MG63 (cell line): Measurements from ENCODE around the gene ERBB2. TPM values are rescaled to one million over a fixed set of nuclear protein-coding genes. Genes with fewer than 3 reads are reported as not detected.

ENCODE experiments used
- DNase-seq: peaks from one replicate; pipeline ENCODE4 v3.0.0-alpha.2; 2020
- H3K27me3 ChIP-seq: fragments of 250-450 bp; sonication (Bioruptor Pico); 2 replicates; pipeline ENCODE4 v1.5.1; 2020; ENCODE audit warnings: mild to moderate bottlenecking, moderate library complexity
- H3K36me3 ChIP-seq: fragments of 250-450 bp; sonication (Bioruptor Pico); 2 replicates; pipeline ENCODE4 v1.5.1; 2020; ENCODE audit warnings: mild to moderate bottlenecking, moderate library complexity
- H3K4me3 ChIP-seq: fragments of 250-450 bp; sonication (Bioruptor Pico); 2 replicates; pipeline ENCODE4 v1.5.1; 2020; ENCODE audit warnings: mild to moderate bottlenecking, moderate library complexity
- H3K9me3 ChIP-seq: fragments of 250-450 bp; sonication (Bioruptor Pico); 2 replicates; pipeline ENCODE4 v1.5.1; 2020; ENCODE audit warnings: mild to moderate bottlenecking, moderate library complexity
- total RNA-seq: library from RNA; depleted of rRNA; stranded (reverse); fragments of >200 nt; shearing (Covaris generic); gene quantifications from 2 replicates; pipeline ENCODE4 v1.2.3, GENCODE V29; 2014; ENCODE audit warnings: low replicate concordance; rRNA removed

Gene ERBB2
- total RNA-seq, 1 experiment from 2014 or later = 30.8 TPM

DNA sequence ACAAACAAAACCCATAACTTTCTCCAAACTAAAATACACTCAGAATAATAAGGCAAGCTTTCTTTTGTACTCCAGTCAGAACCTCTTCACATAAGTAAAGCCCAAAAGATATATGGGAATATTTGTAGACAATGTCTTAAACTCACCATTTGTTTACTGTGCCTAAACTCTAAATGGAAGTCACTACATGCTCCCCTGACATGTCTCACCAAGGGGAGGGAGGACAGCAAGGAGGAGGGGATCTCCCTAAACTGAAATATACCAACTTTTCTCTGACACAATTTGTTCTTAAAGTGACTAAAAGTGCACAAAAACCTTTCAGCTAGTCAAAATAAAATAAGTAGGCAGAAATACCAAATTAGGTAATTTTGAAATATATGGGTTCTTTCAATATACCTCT is 76.4 kb downstream of the ERBB2 start:
- Histone ChIP-seq H3K27me3 (peaks cover 27% of the 10 kb centered on the region), H3K4me3 (no peak overlapping the region), H3K9me3 (no peaks in the 10 kb centered on the region), H3K36me3 (no peaks in the 10 kb centered on the region)
- DNase-seq = no peak

DNA sequence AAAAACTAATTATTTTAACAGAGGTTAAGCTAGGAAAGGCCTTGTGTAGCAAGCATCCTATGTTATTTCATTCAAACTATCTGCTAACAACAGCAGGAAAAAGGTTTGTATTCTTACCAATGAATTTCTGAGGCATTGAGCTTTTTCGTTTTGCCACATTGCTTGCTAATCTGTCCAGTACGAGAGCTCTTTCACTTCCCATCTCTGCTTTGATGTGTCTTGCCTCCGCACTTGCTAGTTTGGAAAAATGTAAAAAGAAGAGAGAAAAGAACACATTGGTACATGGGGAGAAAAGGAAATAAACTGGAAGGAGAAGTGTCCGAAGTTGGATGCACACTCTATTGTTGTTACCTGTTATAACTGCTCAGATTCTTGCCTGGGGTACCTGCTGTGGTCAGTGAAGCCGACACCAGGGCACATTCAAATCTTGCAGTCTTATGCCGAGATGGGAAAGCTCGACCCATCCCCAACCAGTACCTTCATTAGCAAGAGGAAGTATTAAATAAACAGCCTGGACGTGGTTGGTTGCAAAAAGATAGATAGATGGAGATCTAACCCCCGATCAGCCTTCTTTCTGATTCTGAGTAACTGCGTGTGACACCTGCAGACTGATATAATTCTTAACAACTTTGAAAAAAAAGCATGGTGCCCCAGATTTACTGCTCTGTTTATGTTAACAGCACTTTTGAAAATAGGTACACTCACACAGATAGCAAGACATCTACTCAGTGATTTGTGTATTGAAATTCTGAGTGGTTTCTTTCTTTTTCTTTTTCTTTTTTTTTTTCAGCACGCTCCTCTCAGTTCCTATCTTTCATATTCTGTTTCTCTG is 77.9 kb downstream of the ERBB2 start:
- H3K36me3 ChIP-seq = no peaks in the 10 kb centered on the region
- H3K9me3 ChIP-seq = no peaks in the 10 kb centered on the region
- H3K27me3 ChIP-seq = peaks cover 42% of the 10 kb centered on the region
- no peak overlapping the region for H3K4me3 ChIP-seq
- no peak for DNase-seq

Other genes with a start within 250 kb of the ERBB2 start
- 19.0 and 23.3 TPM in 2 replicates for gene MED1, start 248.8 kb upstream of the ERBB2 start, total RNA-seq
- 19.7 and 34.0 TPM in 2 replicates for gene CDK12, start 238.6 kb upstream of the ERBB2 start, total RNA-seq
- not detected in 2 replicates for gene NEUROD2, start 92.1 kb upstream of the ERBB2 start, total RNA-seq
- not detected in 2 replicates for gene PPP1R1B, start 73.1 kb upstream of the ERBB2 start, total RNA-seq
- 55.2 and 61.8 TPM in 2 replicates for gene STARD3, start 62.9 kb upstream of the ERBB2 start, total RNA-seq
- 0.07 TPM in 1 of 2 replicates, not detected in the other for gene TCAP, start 34.7 kb upstream of the ERBB2 start, total RNA-seq
- gene PNMT, start 31.6 kb upstream of the ERBB2 start, total RNA-seq = not detected in 2 replicates
- gene PGAP3, start 12.0 kb upstream of the ERBB2 start, total RNA-seq = 9.5 and 29.2 TPM in 2 replicates
- gene MIEN1, start 30.5 kb downstream of the ERBB2 start, total RNA-seq = 53.8 and 75.4 TPM in 2 replicates
- not detected in 2 replicates for gene GRB7, start 37.9 kb downstream of the ERBB2 start, total RNA-seq
- gene IKZF3, start 164.2 kb downstream of the ERBB2 start, total RNA-seq = not detected in 2 replicates
- gene ZPBP2, start 168.1 kb downstream of the ERBB2 start, total RNA-seq = not detected in 2 replicates
- gene GSDMB, start 218.6 kb downstream of the ERBB2 start, total RNA-seq = 3.9 and 10.9 TPM in 2 replicates
- 54.1 and 80.1 TPM in 2 replicates for gene ORMDL3, start 227.5 kb downstream of the ERBB2 start, total RNA-seq
- not detected in 2 replicates for gene LRRC3C, start 227.7 kb downstream of the ERBB2 start, total RNA-seq